GF-D8 (cell line): ENCODE data around the gene BRIP1.
"Not testable (repeated sequence)": the region's sequence is repeated elsewhere in the genome, so short reads cannot be mapped to it uniquely, and the experiment has no call there.

Source experiments
- DNase-seq: peaks from one replicate; lab custom pipeline; 2025; lab: John Stamatoyannopoulos, UW

The BRIP1 gene

DNA sequence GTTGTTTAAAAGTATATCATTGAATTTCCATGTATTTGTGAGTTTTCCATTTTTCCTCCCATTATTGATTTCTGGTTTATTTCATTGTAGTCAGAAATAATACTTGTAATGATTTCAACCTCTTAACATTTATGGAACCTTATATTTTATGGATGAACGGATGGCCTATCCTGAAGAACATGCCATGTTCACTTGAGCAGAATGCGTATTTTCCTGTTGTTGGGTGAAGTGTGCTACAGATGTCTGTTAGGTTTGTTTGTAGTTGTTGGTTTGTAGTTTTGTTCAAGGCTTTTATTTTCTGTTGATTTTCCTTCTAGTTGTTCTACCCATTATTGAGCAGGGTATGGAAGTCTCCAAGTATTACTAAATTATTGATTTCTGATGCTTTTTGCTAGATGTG lies 165.1 kb downstream of the BRIP1 start:
- no peak for DNase-seq

DNA sequence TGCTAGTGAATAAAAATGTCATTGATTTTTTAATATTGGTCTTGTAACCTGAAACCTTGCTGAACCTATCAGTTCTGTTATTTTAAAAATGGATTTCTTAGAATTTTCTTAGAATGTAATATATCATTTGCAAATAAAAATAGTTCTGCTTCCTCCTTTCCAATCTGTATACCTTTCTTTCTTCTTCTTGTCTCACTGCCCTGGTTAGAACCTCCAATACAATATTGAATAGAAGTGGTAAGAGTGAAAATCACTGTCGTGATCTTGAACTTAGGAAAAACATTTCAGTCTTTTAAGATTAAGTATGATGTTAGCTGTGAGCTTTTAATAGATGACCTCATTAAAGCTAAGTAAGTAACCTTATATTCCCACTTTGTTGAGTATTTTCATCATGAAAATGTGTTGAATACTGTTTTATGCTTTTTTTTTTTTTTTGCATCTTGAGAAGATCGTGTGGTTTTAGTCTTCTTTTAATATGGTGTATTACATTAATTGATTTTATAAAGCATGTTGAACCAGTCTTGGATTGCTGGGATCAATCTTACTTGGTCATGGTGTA lies 167.5 kb downstream of the BRIP1 start:
- no peak for DNase-seq

DNA sequence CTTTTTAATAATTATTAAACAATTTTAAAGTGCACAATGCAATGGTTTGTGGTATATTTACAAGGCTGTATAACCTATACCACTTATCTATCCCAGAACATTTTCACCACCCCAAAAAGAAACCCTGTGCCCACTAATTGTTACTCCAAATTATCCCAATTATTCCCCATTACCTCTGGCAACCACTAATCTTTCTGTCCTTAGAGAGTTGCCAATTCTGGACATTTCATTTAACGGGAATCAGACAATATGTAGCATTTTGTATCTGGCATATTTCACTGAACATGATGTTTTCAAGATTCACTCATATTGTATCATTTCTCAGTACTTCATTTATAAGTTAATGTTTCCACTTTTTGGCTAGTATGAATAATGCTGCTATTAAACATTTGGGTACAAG lies 169.2 kb downstream of the BRIP1 start:
- no peak for DNase-seq

DNA sequence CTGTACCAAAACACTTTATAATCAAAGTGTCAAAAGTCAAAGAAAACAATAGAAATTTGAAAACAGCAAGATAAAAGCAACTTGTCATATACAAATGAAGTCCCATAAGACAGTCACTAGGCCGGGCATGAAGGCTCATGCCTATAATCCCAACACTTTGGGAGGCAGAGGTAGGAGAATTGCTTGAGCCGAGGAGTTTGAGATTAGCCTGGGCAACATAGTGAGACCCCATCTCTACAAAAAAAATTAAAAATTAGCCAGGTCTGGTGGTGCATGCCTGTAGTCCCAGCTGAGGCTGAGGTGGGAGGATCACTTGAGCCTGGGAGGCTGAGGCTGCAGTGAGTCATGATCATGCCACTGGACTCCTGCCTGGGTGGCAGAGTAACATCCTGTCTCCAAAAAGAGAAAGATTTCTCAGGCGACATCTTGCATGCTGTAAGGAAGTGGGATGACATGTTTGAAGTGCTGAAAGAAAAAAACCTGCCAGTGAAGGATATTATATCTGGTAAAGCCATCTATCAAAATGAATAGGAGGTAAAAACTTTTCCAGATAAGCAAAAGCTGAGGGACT lies 173.6 kb downstream of the BRIP1 start:
- no peak for DNase-seq

DNA sequence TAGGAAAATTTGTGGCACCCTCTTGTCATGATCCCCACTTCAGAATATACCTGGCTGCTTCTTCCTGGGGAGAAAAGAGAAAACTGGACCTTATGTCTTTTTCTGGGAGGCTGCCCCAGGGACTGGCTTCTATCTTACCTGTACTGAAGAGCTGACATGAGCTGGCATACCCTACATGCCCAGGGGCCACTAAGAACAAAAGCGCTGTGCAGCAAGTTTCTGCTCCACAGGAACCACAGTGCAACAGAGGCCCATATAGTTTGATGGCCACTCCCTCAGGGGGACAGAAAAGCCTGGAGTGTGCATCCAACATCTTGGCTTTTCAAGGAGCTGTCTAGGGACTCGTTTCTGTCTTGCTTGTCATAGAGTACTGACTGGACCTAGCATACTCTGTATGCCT lies 175.6 kb downstream of the BRIP1 start:
- DNase-seq: no peak

DNA sequence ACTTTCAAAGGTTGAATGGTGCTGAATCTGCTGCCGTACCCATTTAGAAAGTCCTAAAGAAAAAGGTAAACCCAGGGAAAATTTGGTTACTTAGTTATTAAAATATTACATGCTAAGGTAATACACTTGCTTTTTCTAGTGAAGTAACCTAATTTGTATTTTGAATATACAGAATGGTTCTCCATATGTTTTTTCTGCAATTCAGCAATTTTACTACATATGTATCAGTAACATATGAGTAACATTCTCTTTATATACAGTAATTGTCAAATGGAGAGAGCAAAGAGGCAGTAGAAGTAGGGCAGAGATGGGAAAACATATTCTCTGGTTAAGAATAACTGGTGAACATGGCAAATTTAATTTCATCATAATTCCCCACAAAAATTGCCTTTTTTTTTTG lies 177.2 kb downstream of the BRIP1 start:
- no peak for DNase-seq

DNA sequence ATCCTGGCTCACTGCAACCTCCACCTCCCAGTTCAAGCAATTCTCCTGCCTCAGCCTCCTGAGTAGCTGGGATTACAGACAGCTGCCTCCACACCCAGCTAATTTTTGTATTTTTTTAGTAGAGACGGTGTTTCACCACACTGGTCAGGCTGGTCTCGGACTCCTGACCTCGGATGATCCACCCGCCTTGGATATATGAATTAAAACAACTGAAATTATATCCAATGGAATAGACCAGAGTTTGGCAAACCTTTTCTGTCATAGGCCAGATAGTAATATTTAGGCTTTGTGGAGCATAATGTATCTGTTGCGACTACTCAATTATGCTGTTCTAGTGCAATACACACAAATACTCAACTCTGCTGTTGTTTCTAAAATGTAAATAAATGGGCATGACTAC lies 178.5 kb downstream of the BRIP1 start:
- no peak for DNase-seq

DNA sequence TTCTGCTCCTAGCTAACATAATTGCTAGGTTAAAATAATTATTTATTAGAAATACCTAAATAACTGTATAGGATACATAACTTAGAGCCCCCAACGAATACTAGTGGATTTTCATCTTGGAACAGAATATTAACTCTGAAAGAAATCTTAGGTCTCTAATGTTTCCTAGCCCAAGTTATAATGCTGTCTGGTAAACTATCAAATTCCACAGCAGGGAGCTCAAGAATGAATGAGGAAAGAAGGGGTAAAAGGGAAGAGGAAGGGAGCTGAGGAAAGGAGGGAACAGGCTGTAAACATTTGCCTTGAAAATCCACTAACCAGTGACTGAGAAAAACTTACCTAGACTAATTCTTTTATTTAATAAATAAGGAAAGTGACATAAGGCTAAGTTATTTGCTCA lies 179.2 kb downstream of the BRIP1 start:
- no peak for DNase-seq

DNA sequence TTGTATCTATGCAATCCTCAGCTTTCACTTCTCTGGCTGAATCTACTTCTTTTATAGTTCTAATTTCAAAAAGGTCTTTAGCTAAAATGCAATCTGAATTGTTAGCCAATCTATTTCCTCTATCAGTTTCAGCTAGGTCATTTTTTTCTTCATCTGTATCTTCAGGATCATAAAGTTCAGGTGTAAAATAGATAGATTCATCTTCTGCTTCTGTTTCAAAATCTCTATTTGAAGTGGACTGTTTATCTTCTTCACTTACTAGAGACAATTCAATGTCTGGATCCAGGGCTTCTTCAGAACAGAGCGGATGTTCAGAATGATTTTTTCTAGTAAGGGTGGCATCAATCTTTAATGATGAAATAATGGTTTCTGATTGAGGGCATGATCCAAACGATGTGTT lies 179.9 kb downstream of the BRIP1 start:
- no peak for DNase-seq

DNA sequence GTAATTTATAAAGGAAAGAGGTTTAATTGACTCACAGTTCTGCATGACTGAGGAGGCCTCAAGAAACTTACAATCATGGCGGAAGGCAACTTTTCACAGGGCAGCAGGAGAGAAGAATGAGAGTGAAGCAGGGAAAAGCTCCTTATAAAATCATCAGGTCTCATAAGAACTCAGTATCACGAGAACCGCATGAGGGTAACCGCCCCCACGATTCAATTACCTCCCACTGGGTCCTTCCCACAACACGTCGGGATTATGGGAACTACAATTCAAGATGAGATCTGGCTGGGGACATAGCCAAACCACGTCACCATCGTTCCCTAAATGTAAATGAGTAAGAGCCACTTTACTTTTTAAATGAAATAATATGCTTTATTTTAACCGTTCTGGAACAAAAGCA lies 182.4 kb downstream of the BRIP1 start:
- DNase-seq: no peak

DNA sequence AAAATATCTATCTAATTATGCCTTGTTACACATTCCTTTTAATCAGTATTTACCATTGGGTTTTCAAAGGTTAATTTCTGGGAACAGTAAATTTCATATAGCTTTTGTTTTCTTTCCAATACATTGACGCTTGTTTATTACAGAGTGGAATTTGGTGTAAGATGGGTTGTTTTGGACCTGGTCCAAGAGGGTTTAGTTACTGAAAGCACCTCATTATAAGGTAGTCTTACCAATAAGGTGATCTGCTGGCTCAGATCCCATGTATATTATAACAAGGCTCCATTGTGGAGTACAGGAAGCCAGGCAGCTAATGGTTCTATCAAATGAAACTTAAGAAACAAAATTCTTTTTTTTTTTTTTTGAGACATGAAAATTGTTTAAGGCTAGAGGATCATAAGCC lies 185.0 kb downstream of the BRIP1 start:
- no peak for DNase-seq

DNA sequence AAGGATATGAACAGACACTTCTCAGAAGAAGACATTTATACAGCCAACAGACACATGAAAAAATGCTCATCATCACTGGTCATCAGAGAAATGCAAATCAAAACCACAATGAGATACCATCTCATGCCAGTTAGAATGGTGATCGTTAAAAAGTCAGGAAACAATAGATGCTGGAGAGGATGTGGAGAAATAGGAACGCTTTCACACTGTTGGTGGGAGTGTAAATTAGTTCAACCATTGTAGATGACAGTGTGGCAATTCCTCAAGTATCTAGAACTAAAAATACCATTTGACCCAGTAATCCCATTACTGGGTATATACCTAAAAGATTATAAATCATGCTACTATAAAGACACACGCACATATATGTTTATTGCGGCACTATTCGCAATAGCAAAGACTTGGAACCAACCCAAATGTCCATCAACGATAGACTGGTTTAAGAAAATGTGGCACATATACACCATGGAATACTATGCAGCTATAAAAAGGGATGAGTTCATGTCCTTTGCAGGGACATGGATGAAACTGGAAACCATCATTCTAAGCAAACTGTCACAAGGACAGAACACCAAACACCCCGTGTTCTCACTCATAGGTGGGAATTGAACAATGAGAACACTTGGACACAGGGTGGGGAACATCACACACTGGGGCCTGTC lies 186.0 kb downstream of the BRIP1 start:
- not testable (repeated sequence) for DNase-seq

DNA sequence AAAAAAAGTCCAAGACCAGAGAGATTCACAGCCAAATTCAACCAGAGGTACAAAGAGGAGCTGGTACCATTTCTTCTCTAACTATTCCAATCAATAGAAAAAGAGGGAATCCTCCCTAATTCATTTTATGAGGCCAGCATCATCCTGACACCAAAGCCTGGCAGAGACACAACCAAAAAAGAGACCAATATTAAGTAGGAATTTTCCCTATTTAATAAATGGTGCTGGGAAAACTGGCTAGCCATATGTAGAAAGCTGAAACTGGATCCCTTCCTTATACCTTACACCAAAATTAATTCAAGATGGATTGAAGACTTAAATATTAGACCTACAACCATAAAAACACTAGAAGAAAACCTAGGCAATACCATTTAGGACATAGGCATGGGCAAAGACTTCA lies 186.8 kb downstream of the BRIP1 start:
- DNase-seq: not testable (repeated sequence)

DNA sequence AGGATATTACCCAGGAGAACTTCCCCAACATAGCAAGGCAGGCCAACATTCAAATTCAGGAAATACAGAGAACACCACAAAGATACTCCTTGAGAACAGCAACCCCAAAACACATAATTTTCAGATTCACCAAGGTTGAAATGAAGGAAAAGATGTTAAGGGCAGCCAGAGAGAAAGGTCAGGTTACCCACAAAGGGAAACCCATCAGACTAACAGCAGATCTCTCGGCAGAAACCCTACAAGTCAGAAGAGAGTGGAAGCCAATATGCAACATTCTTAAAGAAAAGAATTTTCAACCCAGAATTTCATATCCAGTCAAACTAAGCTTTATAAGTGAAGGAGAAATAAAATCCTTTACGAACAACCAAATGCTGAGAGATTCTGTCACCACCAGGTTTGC lies 188.7 kb downstream of the BRIP1 start:
- not testable (repeated sequence) for DNase-seq

DNA sequence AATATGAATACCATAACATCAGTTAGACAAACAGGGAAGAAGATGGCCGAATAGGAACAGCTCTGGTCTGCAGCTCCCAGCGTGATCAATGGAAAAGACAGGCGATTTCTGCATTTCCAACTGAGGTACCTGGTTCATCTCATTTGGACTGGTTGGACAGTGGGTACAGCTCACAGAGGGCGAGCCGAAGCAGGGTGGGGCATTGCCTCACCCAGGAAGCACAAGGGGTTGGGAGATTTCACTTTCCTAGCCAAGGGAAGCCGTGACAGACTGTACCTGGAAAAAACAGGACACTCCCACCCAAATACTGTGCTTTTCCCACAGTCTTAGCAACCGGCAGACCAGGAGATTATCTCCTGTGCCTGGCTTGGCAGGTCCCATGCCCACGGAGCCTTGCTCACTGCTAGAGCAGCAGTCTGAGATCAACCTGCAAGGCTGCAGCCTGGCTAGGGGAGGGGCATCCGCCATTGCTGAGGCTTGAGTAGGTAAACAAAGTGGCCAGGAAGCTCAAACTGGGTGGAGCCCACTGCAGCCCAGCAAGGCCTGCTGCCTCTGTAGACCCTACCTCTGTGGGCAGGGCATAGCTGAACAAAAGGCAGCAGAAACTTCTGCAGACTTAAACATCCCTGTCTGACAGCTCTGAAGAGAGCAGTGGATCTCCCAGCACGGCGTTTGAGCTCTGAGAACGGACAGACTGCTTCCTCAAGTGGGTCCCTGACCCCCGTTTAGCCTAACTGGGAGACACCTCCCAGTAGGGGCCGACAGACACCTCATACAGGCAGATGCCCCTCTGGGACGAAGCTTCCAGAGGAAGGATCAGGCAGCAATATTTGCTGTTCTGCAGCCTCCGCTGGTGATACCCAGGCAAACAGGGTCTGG lies 190.1 kb downstream of the BRIP1 start:
- DNase-seq: not testable (repeated sequence)

DNA sequence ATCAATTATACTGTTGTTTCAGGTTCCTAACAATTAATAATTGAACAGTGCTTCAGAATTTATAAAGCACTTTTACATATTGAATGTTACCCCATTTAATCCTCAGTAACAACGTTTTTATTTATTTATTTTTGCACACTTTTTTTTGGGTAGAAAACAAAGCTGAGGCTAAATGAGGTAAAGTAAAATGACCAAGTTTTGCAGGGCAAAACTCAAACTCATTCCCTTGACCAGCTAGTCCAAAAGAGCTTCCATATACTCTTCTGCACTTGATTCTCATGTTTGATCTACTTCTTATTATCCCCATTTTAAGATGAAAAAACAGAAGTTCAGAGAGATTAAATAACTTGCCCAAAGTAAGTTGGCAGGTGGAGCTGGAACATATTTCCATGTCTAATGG lies 191.2 kb downstream of the BRIP1 start:
- DNase-seq: no peak

DNA sequence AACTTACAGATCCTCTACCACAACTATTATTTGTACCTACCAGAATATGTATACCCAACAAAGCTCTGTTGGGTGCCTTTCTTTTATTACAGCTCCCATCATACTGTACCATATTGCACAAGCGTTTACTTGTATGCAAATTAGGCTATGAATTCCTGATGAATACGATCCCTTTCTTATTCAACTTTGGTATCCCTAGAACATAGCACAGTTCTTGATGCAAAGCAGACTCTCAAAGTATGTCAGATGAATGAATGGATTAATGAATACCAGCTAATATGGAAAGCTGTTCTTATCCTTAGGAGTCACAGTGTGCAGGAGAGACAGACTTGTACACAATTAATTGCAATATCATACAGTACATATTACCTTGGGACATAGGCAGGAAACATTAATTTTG lies 192.6 kb downstream of the BRIP1 start:
- DNase-seq: no peak

DNA sequence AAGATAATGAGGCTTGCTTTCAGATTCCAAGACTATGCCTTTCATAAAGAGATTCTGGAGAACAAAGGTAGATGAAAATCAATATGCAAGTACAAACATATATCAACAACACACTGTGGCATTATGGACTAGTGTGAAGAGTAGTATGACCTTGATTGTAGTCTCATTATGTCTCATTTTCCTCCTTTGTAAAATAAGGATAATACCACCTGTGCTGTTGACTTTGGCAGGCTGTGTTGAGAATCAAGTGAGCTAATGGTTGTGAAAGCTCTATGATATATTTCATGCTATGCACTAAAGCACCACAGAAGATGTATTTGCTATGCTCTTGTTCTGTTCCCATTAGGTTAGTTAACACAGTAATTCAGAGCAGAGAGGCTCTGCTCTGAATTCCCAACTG lies 193.8 kb downstream of the BRIP1 start:
- no peak for DNase-seq

DNA sequence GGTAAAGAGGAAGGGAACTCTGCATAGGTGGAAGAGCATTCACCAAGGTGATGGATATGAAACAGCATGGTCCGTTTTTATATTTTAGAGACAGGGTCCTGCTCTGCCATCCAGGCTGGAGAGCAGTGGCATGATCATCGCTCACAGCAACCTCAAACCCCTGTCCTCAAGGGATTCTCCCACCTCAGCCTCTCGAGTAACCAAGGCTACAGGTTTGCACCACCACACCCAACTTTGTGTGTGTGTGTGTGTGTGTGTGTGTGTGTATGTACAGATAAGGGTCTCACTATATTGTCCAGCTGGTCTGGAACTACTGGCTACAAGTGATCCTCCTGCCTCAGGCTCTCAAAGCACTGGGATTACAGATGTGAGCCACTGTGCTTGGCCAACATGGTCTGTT lies 194.8 kb downstream of the BRIP1 start:
- DNase-seq: no peak

DNA sequence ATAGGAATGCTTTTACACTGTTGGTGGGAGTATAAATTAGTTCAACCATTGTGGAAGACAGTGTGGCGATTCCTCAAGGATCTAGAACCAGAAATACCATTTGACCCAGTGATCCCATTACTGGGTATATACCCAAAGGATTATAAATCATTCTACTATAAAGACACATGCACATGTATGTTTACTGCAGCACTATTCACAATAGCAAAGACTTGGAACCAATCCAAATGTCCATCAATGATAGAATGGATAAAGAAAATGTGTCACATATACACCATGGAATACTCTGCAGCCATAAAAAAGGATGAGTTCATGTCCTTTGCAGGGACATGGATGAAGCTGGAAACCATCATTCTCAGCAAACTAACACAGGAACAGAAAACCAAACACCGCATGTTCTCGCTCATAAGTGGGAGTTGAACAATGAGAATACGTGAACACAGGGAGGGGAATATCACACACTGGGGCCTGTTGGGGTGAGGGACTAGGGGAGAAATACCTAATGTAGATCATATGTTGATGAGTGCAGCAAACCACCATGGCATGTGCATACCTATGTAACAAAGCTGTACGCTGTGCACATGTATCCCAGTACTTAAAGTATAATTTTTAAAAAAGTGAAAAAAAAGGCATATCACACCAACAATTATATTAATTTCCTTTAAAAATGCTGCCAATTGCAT lies 196.8 kb downstream of the BRIP1 start:
- DNase-seq: not testable (repeated sequence)

DNA sequence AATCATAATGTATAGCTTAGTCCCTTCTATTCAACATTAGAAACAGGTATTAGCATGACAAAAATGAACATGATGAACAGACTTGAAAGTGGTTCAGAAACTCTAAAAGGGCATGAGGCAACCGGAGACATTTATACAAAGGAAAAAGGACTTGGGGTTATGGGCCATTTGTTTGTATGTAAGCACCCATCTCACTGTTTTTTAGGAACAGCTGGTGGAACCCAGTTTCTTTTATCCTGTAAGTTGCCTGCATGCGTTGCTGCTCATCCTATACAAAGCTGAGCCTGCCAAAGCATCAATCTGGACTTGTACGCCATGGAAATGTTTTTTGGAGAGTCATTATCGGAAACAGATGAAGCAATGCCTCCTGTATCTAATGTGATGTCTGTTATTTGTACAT lies 200.0 kb downstream of the BRIP1 start:
- DNase-seq: no peak

DNA sequence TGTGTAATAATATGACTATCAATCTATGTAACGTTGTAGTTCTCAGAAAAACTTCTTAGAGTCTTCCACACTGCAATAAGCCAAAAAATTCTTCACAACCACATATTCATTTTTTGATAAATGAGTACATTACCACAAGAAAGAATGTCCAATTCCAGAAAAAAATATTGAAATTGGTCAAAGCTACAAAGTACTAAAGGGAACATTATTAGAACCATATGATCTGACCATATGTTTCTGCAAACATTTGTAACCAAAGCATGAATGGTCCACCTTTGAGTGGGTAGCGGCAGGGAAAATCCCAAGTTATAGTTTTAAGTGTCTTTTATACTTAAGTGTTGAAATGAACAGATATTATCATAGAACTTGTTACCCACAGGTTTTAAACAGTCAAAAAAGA lies 200.6 kb downstream of the BRIP1 start:
- DNase-seq: no peak
